ENCODE results near the gene CD80.

DNA sequence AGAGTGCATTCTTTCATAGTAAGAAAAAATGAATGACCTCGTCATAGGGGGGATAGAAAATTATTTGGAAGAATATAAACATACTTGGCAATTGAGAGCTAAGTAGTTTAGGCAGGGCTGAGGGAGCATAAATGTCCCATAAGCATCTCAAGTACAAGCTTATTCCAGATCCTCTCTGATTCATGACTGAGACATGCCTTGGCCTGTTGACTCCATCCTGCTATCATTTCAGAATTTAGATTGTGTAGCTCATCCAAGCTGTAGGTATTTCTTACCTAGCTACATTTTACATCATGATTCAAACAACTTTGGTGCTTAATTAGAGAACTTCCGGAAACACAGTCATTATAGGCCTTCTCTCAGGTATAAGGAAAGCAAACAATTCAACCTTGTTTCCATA is 78.3 kb downstream of the CD80 start:
- TF ChIP-seq CTCF (IDR thresholded peaks at IDR 0.05 in 4 of 5, conservative IDR thresholded peaks at IDR 0.05 in 1 of 5), result no peak
- no peak for TF ChIP-seq POLR2A (IDR thresholded peaks at IDR 0.05)
